HT-29 (cell line): ENCODE measurements around the gene ZNF608. TPM values are rescaled to one million over a fixed set of nuclear protein-coding genes. Genes with fewer than 3 reads are reported as not detected.

ENCODE experiments used
- DNase-seq: peaks from one replicate; pipeline ENCODE4 v3.0.0-alpha.2; 2015; ENCODE audit warnings: low spot score
- total RNA-seq: library from RNA; depleted of rRNA; stranded (reverse); fragments of >200 nt; shearing (Covaris generic); gene quantifications from 2 replicates; pipeline ENCODE4 v1.2.3, GENCODE V29; 2014

The ZNF608 gene
- total RNA-seq, 1 experiment from 2014 or later, result 4.9 TPM

- DNase-seq, result peak; percentile 81
These were observed 28.1 kb downstream of the ZNF608 start for GRCh38 chr5:124718380-124718789.

- DNase-seq, result no peak
These were observed 30.3 kb downstream of the ZNF608 start for GRCh38 chr5:124716169-124716568.

- DNase-seq, result no peak
These were observed 31.5 kb downstream of the ZNF608 start for GRCh38 chr5:124714910-124715309.

- DNase-seq, result no peak
These were observed 32.8 kb downstream of the ZNF608 start for GRCh38 chr5:124713595-124713994.

GRCh38 chr5:124712731-124713305 is 33.6 kb downstream of the ZNF608 start:
- no peak for DNase-seq

GRCh38 chr5:124708086-124708485 is 38.4 kb downstream of the ZNF608 start:
- DNase-seq, result no peak

GRCh38 chr5:124707520-124707919 is 38.9 kb downstream of the ZNF608 start:
- no peak for DNase-seq

- DNase-seq, result peak; percentile 12
These were observed 39.6 kb downstream of the ZNF608 start for GRCh38 chr5:124706729-124707361.

GRCh38 chr5:124706051-124706450 is 40.4 kb downstream of the ZNF608 start:
- no peak for DNase-seq

DNA sequence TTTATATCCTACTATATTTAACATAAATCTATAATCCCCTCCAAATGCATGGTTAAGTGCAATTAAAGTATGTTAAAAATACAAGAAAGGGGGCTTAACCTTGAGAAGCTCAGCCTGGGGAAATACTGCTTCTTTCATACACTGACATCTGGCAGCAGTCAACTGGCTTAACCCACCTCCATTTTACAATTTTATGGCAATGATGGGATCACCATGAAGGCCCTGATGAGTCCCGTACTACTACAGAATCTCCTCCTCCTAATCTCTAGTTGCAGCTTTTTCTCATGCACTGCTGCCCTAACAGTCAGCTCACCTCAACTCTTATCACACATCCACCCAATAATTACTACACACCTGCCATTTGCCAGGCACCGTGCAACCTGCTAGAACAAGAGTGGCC is 40.9 kb downstream of the ZNF608 start:
- DNase-seq, result no peak

DNA sequence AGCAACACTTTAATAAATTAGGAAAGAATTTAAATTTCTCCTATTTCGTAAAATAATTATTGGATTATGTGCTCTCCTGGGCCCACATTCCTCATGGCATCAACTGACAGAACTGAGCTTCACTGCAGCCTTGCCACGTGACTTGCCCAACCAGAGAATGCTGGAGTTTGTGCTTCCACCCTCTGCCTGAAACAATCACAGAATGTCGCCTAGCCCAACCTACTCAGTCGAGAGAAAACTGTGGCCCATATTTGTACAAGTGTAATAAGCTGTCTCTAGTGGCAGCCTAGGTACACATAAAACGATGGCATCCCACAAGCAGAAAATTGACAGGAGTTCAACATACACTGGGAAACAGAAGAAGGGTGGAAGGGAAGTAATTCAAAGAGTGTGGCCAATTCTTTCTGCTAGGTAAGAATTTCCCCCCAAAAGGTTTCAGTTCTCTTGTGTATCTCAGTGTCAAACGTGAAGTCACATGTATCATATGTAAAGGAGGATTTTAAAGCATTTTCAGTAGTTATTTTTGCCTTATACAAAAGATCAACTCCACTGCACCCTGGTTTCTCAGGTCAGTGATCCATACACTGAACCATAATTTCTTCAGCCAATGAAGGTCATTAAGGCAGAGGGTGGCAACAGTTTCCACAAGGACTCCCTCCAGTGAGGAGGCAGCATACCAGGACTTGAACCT is 41.7 kb downstream of the ZNF608 start:
- no peak for DNase-seq

DNA sequence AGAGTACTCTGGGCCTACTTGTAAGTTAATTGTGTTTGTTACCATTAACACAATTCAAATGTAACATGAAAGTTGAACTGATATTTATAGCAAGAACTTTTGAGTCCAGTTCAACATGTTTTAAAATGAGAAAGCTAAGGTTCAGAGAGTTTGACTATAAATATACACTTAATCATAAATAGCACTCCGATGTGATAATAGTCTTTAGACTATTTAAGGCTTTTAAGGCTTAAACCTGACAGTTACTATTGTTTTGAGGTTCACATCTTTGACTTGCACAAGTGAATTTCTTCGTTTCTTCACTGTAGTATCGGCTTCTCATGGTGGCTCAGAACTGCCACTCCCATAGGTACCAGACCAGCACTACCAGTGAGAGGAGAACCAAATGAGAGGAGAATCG is 42.4 kb downstream of the ZNF608 start:
- no peak for DNase-seq

- DNase-seq, result no peak
These were observed 43.9 kb downstream of the ZNF608 start for GRCh38 chr5:124702525-124702924.

DNA sequence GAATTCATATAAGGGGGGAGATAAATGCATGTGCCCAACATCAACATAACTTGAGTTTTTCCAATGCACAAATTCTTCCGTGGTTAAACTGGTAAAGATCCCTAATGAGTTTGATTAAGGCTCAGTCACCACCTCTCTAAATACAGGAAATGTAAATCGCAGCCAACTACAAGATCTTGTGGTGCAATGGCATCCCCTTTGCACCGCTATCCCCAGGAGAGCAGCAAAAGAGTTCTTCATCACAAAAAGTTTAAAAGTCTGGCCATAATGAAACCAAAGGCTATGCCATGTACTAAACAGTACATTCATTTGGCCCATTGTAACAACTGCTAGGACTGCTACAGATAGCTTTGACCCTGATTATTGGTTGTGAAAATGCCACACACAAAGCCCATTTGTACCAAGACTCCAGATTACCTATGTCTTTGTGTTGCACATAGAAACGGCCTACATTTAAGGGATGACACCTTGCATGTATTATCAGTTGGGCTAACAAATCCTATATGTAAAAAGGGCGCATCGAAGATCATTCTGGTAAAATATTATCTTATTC is 44.5 kb downstream of the ZNF608 start:
- no peak for DNase-seq

- no peak for DNase-seq
These were observed 45.4 kb downstream of the ZNF608 start for GRCh38 chr5:124701016-124701415.

GRCh38 chr5:124700333-124700732 is 46.1 kb downstream of the ZNF608 start:
- no peak for DNase-seq

- no peak for DNase-seq
These were observed 47.7 kb downstream of the ZNF608 start for GRCh38 chr5:124698770-124699169.

DNA sequence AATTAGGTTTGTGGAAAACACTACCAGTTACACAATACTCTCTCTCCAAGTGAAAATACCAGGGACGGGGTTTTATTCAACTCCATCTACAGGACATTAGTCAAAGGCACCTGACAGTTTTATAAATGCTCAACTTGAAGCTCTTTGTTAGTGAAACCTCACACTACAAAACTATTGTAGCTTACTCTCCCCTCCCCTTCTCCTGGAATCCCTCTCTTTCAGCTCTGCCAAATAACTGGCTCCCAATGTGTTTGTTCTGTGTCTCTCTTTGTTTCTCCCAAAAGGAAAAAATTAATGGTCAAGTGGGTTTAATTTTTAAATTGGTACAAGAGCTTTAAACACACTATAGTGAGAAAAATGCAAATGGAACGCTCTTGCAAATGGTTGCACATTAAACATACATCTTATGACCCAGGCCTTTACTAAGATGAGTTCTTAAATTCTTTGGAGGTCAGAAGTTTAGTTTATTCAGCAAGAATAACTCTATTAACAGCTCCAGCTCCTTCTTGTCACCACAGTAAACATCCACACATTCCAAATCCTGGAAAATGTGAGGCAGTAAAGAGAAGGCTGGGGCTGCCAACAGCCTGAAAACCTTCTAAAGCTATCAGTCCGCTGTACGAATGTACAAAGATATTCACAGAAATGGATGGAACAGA is 48.4 kb downstream of the ZNF608 start:
- no peak for DNase-seq

GRCh38 chr5:124697501-124697900 is 48.9 kb downstream of the ZNF608 start:
- DNase-seq, result no peak

DNA sequence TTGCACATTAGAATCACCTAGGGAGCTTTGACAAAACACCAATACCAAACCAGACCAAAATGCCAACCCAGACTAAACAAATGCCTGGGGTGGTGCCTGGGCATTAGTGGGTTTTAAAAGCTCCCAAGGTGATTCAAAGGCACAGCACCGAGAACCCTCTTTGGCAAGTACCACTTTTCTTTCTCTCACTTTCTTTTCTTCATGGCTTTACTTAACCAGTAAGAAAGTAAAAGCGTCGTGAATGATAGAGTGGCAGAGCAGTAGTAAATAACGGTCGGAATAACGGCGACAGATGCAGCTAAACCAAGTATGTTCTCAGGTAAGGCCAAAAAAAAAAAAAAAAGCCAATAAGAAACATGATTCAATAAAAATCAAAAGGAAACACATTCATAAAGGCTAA is 49.5 kb downstream of the ZNF608 start:
- DNase-seq, result no peak
